Measurements from ENCODE around the gene EZR. TPM values are rescaled to one million over a fixed set of nuclear protein-coding genes. Genes with fewer than 3 reads are reported as not detected.

EZR gene
- total RNA-seq, 3 donors from 2014 or later, result 29.1 to 154 (median 59.3) TPM

DNA sequence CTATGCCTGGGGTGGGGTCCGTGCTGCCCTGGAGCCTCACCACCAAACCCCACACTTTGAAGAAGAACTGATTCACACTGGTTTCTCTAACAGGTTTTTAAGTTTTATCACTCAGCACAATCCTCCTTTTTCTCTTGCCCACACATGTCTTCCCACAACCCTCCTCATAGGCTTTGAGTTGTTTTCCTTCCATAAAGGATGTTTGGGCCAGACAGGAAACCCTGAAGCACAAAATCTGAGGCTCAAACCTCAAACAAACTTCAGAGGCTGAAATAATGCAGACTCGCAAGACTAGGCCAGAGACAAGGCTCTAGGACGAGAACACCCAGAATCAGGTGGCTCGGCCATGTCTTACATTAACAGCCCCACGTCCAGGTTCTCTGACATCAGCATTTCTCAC, 35.3 kb downstream of the EZR start:
- Histone ChIP-seq H3K4me1 (peaks cover 0 to 6% of the 10 kb centered on the region in 2 donors), H3K4me3 (no peak overlapping the region), H3K9me3 (no peaks in the 10 kb centered on the region), H3K27me3 (no peaks in the 10 kb centered on the region), H3K36me3 (no peaks in the 10 kb centered on the region), H3K27ac (peak overlapping the region; percentile 80 to 87)
- no peak for TF ChIP-seq POLR2AphosphoS5 (IDR thresholded peaks at IDR 0.05)
- TF ChIP-seq, protein P1, sequence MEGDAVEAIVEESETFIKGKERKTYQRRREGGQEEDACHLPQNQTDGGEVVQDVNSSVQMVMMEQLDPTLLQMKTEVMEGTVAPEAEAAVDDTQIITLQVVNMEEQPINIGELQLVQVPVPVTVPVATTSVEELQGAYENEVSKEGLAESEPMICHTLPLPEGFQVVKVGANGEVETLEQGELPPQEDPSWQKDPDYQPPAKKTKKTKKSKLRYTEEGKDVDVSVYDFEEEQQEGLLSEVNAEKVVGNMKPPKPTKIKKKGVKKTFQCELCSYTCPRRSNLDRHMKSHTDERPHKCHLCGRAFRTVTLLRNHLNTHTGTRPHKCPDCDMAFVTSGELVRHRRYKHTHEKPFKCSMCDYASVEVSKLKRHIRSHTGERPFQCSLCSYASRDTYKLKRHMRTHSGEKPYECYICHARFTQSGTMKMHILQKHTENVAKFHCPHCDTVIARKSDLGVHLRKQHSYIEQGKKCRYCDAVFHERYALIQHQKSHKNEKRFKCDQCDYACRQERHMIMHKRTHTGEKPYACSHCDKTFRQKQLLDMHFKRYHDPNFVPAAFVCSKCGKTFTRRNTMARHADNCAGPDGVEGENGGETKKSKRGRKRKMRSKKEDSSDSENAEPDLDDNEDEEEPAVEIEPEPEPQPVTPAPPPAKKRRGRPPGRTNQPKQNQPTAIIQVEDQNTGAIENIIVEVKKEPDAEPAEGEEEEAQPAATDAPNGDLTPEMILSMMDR (IDR thresholded peaks at IDR 0.05), result no peak
- no peak for TF ChIP-seq POLR2A (IDR thresholded peaks at IDR 0.05)
- intact Hi-C loops (cut with DNase I; ENCODE audit: low total_unique reads), result no loop called here
- no peak for DNase-seq (ENCODE audit: low spot score in 2 of 2)

DNA sequence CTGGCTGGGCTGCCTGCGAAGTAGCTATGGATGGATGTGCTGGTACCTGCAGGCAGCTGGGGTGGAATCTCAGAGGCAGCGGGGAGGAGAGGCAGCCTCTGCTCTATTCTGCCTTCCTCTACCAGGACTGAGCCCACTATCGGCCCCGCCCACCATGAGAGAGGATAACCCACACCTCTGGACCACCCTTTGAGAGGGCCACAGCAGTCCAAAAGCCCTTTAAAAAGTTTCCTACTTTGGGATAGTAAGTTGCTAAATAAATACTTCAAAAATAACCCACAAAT, 36.1 kb downstream of the EZR start:
- Histone ChIP-seq H3K36me3 (no peaks in the 10 kb centered on the region), H3K4me3 (no peak overlapping the region), H3K4me1 (peaks cover 0 to 6% of the 10 kb centered on the region in 2 donors), H3K27me3 (no peaks in the 10 kb centered on the region), H3K9me3 (no peaks in the 10 kb centered on the region), H3K27ac (peak overlapping the region; percentile 80 to 87)
- TF ChIP-seq POLR2A (IDR thresholded peaks at IDR 0.05) (no peak), POLR2AphosphoS5 (IDR thresholded peaks at IDR 0.05) (no peak)
- TF ChIP-seq, protein P1 (IDR thresholded peaks at IDR 0.05), result no peak
- DNase-seq (ENCODE audit: low spot score in 2 of 2), result no peak
- intact Hi-C loops (cut with DNase I; ENCODE audit: low total_unique reads), result no loop called here

DNA sequence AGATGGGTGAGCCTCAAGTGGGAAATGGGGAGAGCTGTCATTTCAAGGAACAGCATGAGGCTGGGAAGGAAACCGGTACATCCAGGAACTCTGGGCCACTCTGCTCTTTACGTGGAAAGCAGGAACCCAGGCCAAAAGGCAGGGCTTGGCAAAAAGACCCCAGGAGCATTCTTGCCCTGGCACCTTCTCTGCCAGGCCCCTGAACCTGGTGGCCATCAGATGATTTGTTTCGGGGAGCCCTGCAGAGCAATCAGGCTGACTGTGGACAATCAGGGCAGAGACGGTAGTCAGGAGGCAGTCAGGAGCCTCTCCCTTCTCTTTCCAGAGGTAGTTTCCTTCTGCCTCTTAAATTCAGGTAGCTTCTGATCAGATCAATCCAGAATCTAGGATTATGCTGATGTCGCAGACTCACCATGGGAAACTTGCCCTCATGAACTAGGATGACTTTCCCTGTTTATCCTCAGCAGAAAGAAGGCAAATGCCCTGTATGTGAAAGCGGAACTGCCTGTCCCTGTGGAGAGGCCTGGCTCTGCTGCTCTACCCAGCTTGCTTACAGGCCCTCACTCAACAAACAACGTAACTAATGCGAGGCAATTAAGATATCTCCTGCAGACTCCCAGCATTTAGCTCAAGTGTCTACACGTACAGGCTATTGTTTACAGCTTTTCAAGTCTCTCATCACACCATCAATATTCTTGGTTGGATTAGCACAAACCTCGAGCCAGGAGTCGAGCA, 36.6 kb downstream of the EZR start:
- intact Hi-C loops (cut with DNase I; ENCODE audit: low total_unique reads), result no loop called here
- no peak overlapping the region for H3K4me3 ChIP-seq
- DNase-seq (ENCODE audit: low spot score in 2 of 2), result no peak
- H3K4me1 ChIP-seq, result peaks cover 0 to 6% of the 10 kb centered on the region in 2 donors
- TF ChIP-seq POLR2AphosphoS5 (IDR thresholded peaks at IDR 0.05) (no peak), POLR2A (IDR thresholded peaks at IDR 0.05) (no peak)
- TF ChIP-seq, protein P1 (IDR thresholded peaks at IDR 0.05), result no peak
- H3K27ac ChIP-seq, result peak overlapping the region; percentile 80 to 87
- H3K36me3 ChIP-seq, result no peaks in the 10 kb centered on the region
- no peaks in the 10 kb centered on the region for H3K27me3 ChIP-seq
- no peaks in the 10 kb centered on the region for H3K9me3 ChIP-seq

DNA sequence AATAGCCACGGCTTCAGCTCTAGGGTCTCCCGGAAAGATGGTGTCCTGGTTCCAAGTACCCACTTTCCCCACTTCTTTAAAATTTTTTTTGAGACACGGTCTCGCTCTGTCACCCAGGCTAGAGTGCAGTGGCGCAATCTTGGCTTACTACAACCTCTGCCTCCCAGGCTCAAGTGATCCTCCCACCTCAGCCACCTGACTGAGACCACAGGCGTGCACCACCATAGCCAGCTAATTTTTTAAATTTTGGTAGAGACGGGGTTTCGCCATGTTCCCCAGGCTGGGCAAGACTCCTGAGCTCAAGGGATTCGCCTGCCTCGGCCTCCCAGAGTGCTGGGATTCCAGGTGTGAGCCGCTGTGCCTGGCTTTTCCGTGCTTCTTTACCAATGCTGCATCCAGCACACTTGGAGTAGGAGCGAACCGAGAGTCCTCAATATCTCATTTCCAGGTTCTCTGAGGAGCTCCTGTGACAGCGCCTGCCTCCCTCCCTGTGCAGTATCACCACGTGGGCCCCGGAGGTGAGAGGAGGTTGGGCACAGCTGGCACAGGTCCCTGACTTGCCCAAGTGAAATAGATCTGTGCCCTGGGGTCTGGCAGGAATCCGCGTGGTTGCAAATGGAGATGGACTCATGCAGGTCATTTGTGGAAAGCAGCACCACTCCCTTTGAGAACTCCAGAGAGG, 37.3 kb downstream of the EZR start:
- Histone ChIP-seq H3K4me1 (peaks cover 0 to 6% of the 10 kb centered on the region in 2 donors), H3K4me3 (no peak overlapping the region), H3K9me3 (no peaks in the 10 kb centered on the region), H3K27me3 (no peaks in the 10 kb centered on the region), H3K27ac (peak overlapping the region; percentile 80 to 87), H3K36me3 (no peaks in the 10 kb centered on the region)
- intact Hi-C loops (cut with DNase I; ENCODE audit: low total_unique reads), result no loop called here
- TF ChIP-seq, protein P1 (IDR thresholded peaks at IDR 0.05), result no peak
- TF ChIP-seq POLR2A (IDR thresholded peaks at IDR 0.05), result no peak
- TF ChIP-seq POLR2AphosphoS5 (IDR thresholded peaks at IDR 0.05), result no peak
- no peak for DNase-seq (ENCODE audit: low spot score in 2 of 2)

DNA sequence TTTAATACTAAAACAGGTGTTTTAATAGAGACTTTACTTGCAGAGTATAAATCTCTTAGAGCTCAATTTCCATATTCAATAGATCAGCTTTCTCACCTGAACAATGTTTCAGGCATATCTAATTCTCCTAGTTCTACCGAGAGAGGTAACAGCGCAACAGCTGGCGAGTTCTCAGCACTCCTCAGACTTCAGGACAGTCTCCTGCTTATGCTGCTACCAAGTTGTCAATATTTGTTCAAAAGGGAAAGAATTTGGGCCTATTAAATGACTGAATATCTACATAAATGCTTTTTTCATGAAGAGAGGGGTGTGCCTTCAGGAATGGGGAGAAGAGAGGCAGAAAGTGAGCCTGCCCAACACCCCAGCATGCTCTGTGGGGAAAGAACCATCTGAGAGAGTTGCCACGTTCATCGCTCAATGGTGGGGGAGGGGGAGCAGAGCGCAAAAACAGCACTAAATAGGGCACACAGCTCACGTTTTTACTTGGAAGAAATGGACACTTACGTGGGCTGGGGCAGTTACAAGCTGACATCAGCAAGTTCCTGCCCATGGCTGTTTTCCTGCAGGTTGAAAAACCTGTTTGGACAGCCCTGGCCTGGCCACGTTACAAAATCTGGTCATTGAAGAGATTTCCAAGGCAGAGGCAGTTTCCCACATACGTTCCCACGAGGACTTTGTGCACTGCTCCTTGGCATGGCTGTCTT, 38.0 kb downstream of the EZR start:
- Histone ChIP-seq H3K27me3 (no peaks in the 10 kb centered on the region), H3K4me3 (peak overlapping the region in 1 of 3 donors; percentile 6), H3K36me3 (no peaks in the 10 kb centered on the region), H3K27ac (peak overlapping the region; percentile 80 to 87), H3K4me1 (peaks cover 0 to 6% of the 10 kb centered on the region in 2 donors), H3K9me3 (no peaks in the 10 kb centered on the region)
- peak; percentile 85 to 88 for DNase-seq (ENCODE audit: low spot score in 2 of 2)
- TF ChIP-seq POLR2AphosphoS5 (IDR thresholded peaks at IDR 0.05), result peak in 2 of 3 donors; percentile 42 to 72
- TF ChIP-seq, protein P1 (IDR thresholded peaks at IDR 0.05), result no peak
- no peak for TF ChIP-seq POLR2A (IDR thresholded peaks at IDR 0.05)
- intact Hi-C loops (cut with DNase I; ENCODE audit: low total_unique reads), result no loop called here

Measured in breast epithelium (tissue), 4 donors.